ENCODE results near the gene ARPC1A. TPM values are rescaled to one million over a fixed set of nuclear protein-coding genes. Genes with fewer than 3 reads are reported as not detected.

Gene ARPC1A
- total RNA-seq, 1 donor from 2014 or later: 198 TPM

- peak overlapping the region; percentile 99 for H3K9ac ChIP-seq (ENCODE audit: low read length)
- H3K4me3 Mint-ChIP-seq (ENCODE audit: unreplicated experiment): peak overlapping the region; percentile 97
- H3K4me3 ChIP-seq (ENCODE audit: insufficient read depth, low read depth, low read length): no peak overlapping the region
- peaks cover 73% of the 10 kb centered on the region for H4K20me1 ChIP-seq (ENCODE audit: insufficient read depth, low read length)
- H3K4me1 ChIP-seq (ENCODE audit: insufficient read depth, low read length): peaks cover 19% of the 10 kb centered on the region
- H3K27ac Mint-ChIP-seq (ENCODE audit: unreplicated experiment): peak overlapping the region; percentile 34
- FAIRE-seq: no peak
- no peaks in the 10 kb centered on the region for H3K27me3 ChIP-seq (ENCODE audit: insufficient read depth, low read length)
- peaks cover 21% of the 10 kb centered on the region for H3K36me3 ChIP-seq (ENCODE audit: insufficient read depth, low read length)
- H3K36me3 Mint-ChIP-seq (ENCODE audit: low read depth, unreplicated experiment): peaks cover 8% of the 10 kb centered on the region
- H3K79me2 ChIP-seq (ENCODE audit: insufficient read depth, low read length): peaks cover 88% of the 10 kb centered on the region
- no peak overlapping the region for H3K27ac ChIP-seq (ENCODE audit: low read depth, low read length)
- H3K4me1 Mint-ChIP-seq (ENCODE audit: low read depth, unreplicated experiment): peaks cover 21% of the 10 kb centered on the region
- H3K9me3 ChIP-seq (ENCODE audit: insufficient read depth, low read depth, low read length): no peaks in the 10 kb centered on the region
- TF ChIP-seq EZH2 (IDR thresholded peaks at IDR 0.05; ENCODE audit: insufficient read depth, low read length) (no peak), CTCF (IDR thresholded peaks at IDR 0.05; ENCODE audit: insufficient read depth, low read depth, low read length) (no peak)
- no peak for DNase-seq (ENCODE audit: low read depth)
- no peak overlapping the region for H2AFZ ChIP-seq (ENCODE audit: low read depth, low read length)
- H3K4me2 ChIP-seq (ENCODE audit: low read length): peak overlapping the region; percentile 87
- no peaks in the 10 kb centered on the region for H3K27me3 Mint-ChIP-seq (ENCODE audit: low read depth, unreplicated experiment)
- H3K9me3 Mint-ChIP-seq (ENCODE audit: unreplicated experiment): no peaks in the 10 kb centered on the region
Observed at GRCh38 chr7:99406557-99406956, 80.9 kb downstream of the ARPC1A start.

GRCh38 chr7:99407872-99408378 is 82.2 kb downstream of the ARPC1A start:
- H3K36me3 ChIP-seq (ENCODE audit: insufficient read depth, low read length): peaks cover 24% of the 10 kb centered on the region
- H3K4me2 ChIP-seq (ENCODE audit: low read length): peak overlapping the region; percentile 87
- peak overlapping the region; percentile 92 for H2AFZ ChIP-seq (ENCODE audit: low read depth, low read length)
- H3K9ac ChIP-seq (ENCODE audit: low read length): peak overlapping the region; percentile 99
- Mint-ChIP-seq H3K27ac (ENCODE audit: unreplicated experiment) (peak overlapping the region; percentile 89), H3K27me3 (ENCODE audit: low read depth, unreplicated experiment) (no peaks in the 10 kb centered on the region), H3K36me3 (ENCODE audit: low read depth, unreplicated experiment) (peaks cover 9% of the 10 kb centered on the region), H3K9me3 (ENCODE audit: unreplicated experiment) (no peaks in the 10 kb centered on the region), H3K4me1 (ENCODE audit: low read depth, unreplicated experiment) (peaks cover 21% of the 10 kb centered on the region), H3K4me3 (ENCODE audit: unreplicated experiment) (peak overlapping the region; percentile 97)
- no peaks in the 10 kb centered on the region for H3K9me3 ChIP-seq (ENCODE audit: insufficient read depth, low read depth, low read length)
- H3K4me1 ChIP-seq (ENCODE audit: insufficient read depth, low read length): peaks cover 19% of the 10 kb centered on the region
- H4K20me1 ChIP-seq (ENCODE audit: insufficient read depth, low read length): peaks cover 72% of the 10 kb centered on the region
- no peaks in the 10 kb centered on the region for H3K27me3 ChIP-seq (ENCODE audit: insufficient read depth, low read length)
- DNase-seq (ENCODE audit: low read depth) (peak; percentile 79), FAIRE-seq (no peak)
- peak overlapping the region; percentile 98 for H3K4me3 ChIP-seq (ENCODE audit: insufficient read depth, low read depth, low read length)
- H3K27ac ChIP-seq (ENCODE audit: low read depth, low read length): peak overlapping the region; percentile 99
- no peak for TF ChIP-seq CTCF (IDR thresholded peaks at IDR 0.05; ENCODE audit: insufficient read depth, low read depth, low read length)
- no peak for TF ChIP-seq EZH2 (IDR thresholded peaks at IDR 0.05; ENCODE audit: insufficient read depth, low read length)
- peaks cover 92% of the 10 kb centered on the region for H3K79me2 ChIP-seq (ENCODE audit: insufficient read depth, low read length)
